ENCODE data around the gene TSKU.

Gene TSKU

GRCh38 chr11:76745044-76745376 is 38.1 kb upstream of the TSKU start:
- no peak for TF ChIP-seq CTCF (IDR thresholded peaks at IDR 0.05; ENCODE audit: control extremely low read depth, extremely low read depth, low read depth, missing control alignments)
- ChIA-PET CTCF (interaction anchor here (1.0 kb wide), 1 partner anchor 23 kb away, joined by 4 read pairs; no protein-coding TSS in a partner anchor), POLR2A (no interaction called here)
- no peak for DNase-seq (ENCODE audit: extremely low spot score)

- CTCF ChIA-PET: interaction anchor here (1.0 to 1.2 kb wide), 3 partner anchors 12 to 24 kb away, joined by 4 to 6 read pairs (median 5); no protein-coding TSS in a partner anchor
- no peak for DNase-seq (ENCODE audit: extremely low spot score)
- TF ChIP-seq CTCF (IDR thresholded peaks at IDR 0.05; ENCODE audit: control extremely low read depth, extremely low read depth, low read depth, missing control alignments): no peak
- POLR2A ChIA-PET: no interaction called here
These were observed 37.5 kb upstream of the TSKU start for GRCh38 chr11:76745561-76746207.

GRCh38 chr11:76747153-76747914 is 35.8 kb upstream of the TSKU start:
- no peak for DNase-seq (ENCODE audit: extremely low spot score)
- ChIA-PET CTCF (interaction anchor here (1.0 to 3.4 kb wide), 4 partner anchors 13 to 51 kb away, joined by 3 to 12 read pairs (median 6); no protein-coding TSS in a partner anchor), POLR2A (no interaction called here)
- TF ChIP-seq CTCF (IDR thresholded peaks at IDR 0.05; ENCODE audit: control extremely low read depth, extremely low read depth, low read depth, missing control alignments): no peak

GRCh38 chr11:76747915-76748860 is 35.0 kb upstream of the TSKU start:
- ChIA-PET CTCF (interaction anchor here (0.9 to 3.4 kb wide), 3 partner anchors 14 to 50 kb away, joined by 3 to 12 read pairs (median 9); no protein-coding TSS in a partner anchor), POLR2A (no interaction called here)
- no peak for TF ChIP-seq CTCF (IDR thresholded peaks at IDR 0.05; ENCODE audit: control extremely low read depth, extremely low read depth, low read depth, missing control alignments)
- no peak for DNase-seq (ENCODE audit: extremely low spot score)

GRCh38 chr11:76748948-76749347 is 34.2 kb upstream of the TSKU start:
- no peak for DNase-seq (ENCODE audit: extremely low spot score)
- ChIA-PET POLR2A (no interaction called here), CTCF (interaction anchor here (0.9 to 3.4 kb wide), 2 partner anchors 27 to 49 kb away, joined by 9 to 12 read pairs; no protein-coding TSS in a partner anchor)
- no peak for TF ChIP-seq CTCF (IDR thresholded peaks at IDR 0.05; ENCODE audit: control extremely low read depth, extremely low read depth, low read depth, missing control alignments)

GRCh38 chr11:76750067-76750466 is 33.1 kb upstream of the TSKU start:
- POLR2A ChIA-PET: no interaction called here
- CTCF ChIA-PET: no interaction called here
- no peak for TF ChIP-seq CTCF (IDR thresholded peaks at IDR 0.05; ENCODE audit: control extremely low read depth, extremely low read depth, low read depth, missing control alignments)
- no peak for DNase-seq (ENCODE audit: extremely low spot score)

All from GM10248 (cell line).